Cerebellar nuclear complex (tissue), 1 donor: ENCODE measurements around the gene SLC44A3.

Experiments
- DNase-seq, 2 experiments: peaks; one replicate each; lab custom pipeline; 2025; lab: John Stamatoyannopoulos, UW

SLC44A3 gene

GRCh38 chr1:94819945-94820746 is at the start of gene SLC44A3:
Gene SLC44A3, plus strand, starts transcription at chr1:94820357. Its CDS starts 95 bp downstream, at chr1:94820452.
- no peak for DNase-seq

GRCh38 chr1:94772230-94772641 is 47.9 kb upstream of the SLC44A3 start:
- no peak for DNase-seq

- DNase-seq, result no peak
Observed at GRCh38 chr1:94772845-94773244, 47.3 kb upstream of the SLC44A3 start.

- no peak for DNase-seq
Observed at GRCh38 chr1:94773296-94773809, 46.8 kb upstream of the SLC44A3 start.

- no peak for DNase-seq
Observed at GRCh38 chr1:94773931-94774422, 46.2 kb upstream of the SLC44A3 start.

- DNase-seq, result no peak
Observed at GRCh38 chr1:94776474-94776873, 43.7 kb upstream of the SLC44A3 start.

- no peak for DNase-seq
Observed at GRCh38 chr1:94777281-94777680, 42.9 kb upstream of the SLC44A3 start.

GRCh38 chr1:94778808-94779207 is 41.3 kb upstream of the SLC44A3 start:
- no peak for DNase-seq

- DNase-seq, result no peak
Observed at GRCh38 chr1:94783342-94784189, 36.6 kb upstream of the SLC44A3 start.

- DNase-seq, result no peak
Observed at GRCh38 chr1:94784190-94784515, 36.0 kb upstream of the SLC44A3 start.

- no peak for DNase-seq
Observed at GRCh38 chr1:94787691-94788090, 32.5 kb upstream of the SLC44A3 start.

GRCh38 chr1:94790246-94790645 is 29.9 kb upstream of the SLC44A3 start:
- no peak for DNase-seq

- no peak for DNase-seq
Observed at GRCh38 chr1:94790670-94791069, 29.5 kb upstream of the SLC44A3 start.

- no peak for DNase-seq
Observed at GRCh38 chr1:94792473-94793295, 27.5 kb upstream of the SLC44A3 start.

GRCh38 chr1:94793296-94793656 is 26.9 kb upstream of the SLC44A3 start:
- no peak for DNase-seq

- DNase-seq, result no peak
Observed at GRCh38 chr1:94795434-94795833, 24.7 kb upstream of the SLC44A3 start.

- no peak for DNase-seq
Observed at GRCh38 chr1:94796266-94796665, 23.9 kb upstream of the SLC44A3 start.

- DNase-seq, result no peak
Observed at GRCh38 chr1:94797291-94797690, 22.9 kb upstream of the SLC44A3 start.

- no peak for DNase-seq
Observed at GRCh38 chr1:94798054-94798453, 22.1 kb upstream of the SLC44A3 start.

GRCh38 chr1:94798462-94798861 is 21.7 kb upstream of the SLC44A3 start:
- DNase-seq, result no peak

- no peak for DNase-seq
Observed at GRCh38 chr1:94799206-94799605, 21.0 kb upstream of the SLC44A3 start.
